Central memory CD8-positive, alpha-beta T cell (primary cell): ENCODE results near the gene CD151.

Source experiments
- ATAC-seq: fragments of 150-1000 bp; cut with Tn5 transposase; replicated peaks from 2 replicates; pipeline ENCODE4 v1.10.0; 2022; ENCODE audit warnings: mild to moderate bottlenecking, moderate FRiP score, moderate number of reproducible peaks; ENCODE audit not compliant: poor library complexity, severe bottlenecking; ENCODE audit errors: extremely low read depth
- DNase-seq, 2 donors: peaks; one replicate each; pipeline ENCODE4 v3.0.0; 2021; ENCODE audit warnings: low spot score in 2 of 2
- H3K27ac Mint-ChIP-seq: one replicate; pipeline ENCODE4 v1.8.0; 2022; ENCODE audit warnings: low read depth, mild to moderate bottlenecking, moderate library complexity, mixed read lengths
- H3K27me3 Mint-ChIP-seq: one replicate; pipeline ENCODE4 v1.8.0; 2022; ENCODE audit warnings: mixed read lengths
- H3K36me3 Mint-ChIP-seq: one replicate; pipeline ENCODE4 v1.8.0; 2022; ENCODE audit warnings: mild to moderate bottlenecking, moderate library complexity, mixed read lengths; ENCODE audit not compliant: insufficient read depth
- H3K4me1 Mint-ChIP-seq: one replicate; pipeline ENCODE4 v1.8.0; 2022; ENCODE audit warnings: mixed read lengths
- H3K4me3 Mint-ChIP-seq: one replicate; pipeline ENCODE4 v1.8.0; 2022; ENCODE audit warnings: mild to moderate bottlenecking, moderate library complexity, mixed read lengths
- H3K9me3 Mint-ChIP-seq: one replicate; pipeline ENCODE4 v1.8.0; 2022; ENCODE audit warnings: mixed read lengths

CD151 gene

GRCh38 chr11:801097-801780 is 31.5 kb upstream of the CD151 start:
- Mint-ChIP-seq H3K36me3 (peaks cover 8% of the 10 kb centered on the region), H3K4me3 (no peak overlapping the region), H3K9me3 (no peaks in the 10 kb centered on the region), H3K4me1 (peaks cover 10% of the 10 kb centered on the region), H3K27ac (no peak overlapping the region), H3K27me3 (no peaks in the 10 kb centered on the region)
- ATAC-seq = no peak
- no peak for DNase-seq

DNA sequence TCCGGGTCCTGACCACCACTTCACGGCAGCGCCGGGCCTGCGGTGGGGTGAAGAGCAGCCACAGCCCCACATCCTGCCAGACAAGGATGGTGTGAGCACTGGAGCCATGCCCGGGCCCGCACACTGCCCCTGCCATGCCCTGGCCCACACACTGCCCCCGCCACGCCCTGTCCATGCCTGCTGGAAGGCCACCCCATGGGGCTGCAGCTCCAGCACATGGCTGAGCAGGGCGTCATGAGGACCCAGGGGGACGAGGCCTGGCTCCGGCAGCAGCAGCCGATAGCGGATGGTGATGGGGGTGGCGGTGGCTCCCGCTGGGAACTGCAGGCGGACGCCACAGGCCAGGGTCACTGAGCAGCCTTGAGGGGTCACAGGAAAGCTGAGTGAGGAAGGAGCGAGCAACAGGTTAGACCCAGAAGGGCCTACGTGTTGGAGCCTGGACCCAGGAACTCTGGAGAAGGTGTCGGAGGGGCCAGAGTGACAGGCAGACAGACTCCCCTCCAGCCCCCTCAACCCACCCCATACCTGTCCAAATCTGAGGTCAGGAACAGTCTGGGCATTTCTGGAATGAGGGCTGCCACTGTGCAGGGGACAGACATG is 30.6 kb upstream of the CD151 start:
- no peak overlapping the region for H3K4me3 Mint-ChIP-seq
- ATAC-seq = no peak
- no peaks in the 10 kb centered on the region for H3K27me3 Mint-ChIP-seq
- peaks cover 9% of the 10 kb centered on the region for H3K36me3 Mint-ChIP-seq
- H3K4me1 Mint-ChIP-seq = peaks cover 4% of the 10 kb centered on the region
- H3K9me3 Mint-ChIP-seq = no peaks in the 10 kb centered on the region
- H3K27ac Mint-ChIP-seq = no peak overlapping the region
- DNase-seq = no peak

DNA sequence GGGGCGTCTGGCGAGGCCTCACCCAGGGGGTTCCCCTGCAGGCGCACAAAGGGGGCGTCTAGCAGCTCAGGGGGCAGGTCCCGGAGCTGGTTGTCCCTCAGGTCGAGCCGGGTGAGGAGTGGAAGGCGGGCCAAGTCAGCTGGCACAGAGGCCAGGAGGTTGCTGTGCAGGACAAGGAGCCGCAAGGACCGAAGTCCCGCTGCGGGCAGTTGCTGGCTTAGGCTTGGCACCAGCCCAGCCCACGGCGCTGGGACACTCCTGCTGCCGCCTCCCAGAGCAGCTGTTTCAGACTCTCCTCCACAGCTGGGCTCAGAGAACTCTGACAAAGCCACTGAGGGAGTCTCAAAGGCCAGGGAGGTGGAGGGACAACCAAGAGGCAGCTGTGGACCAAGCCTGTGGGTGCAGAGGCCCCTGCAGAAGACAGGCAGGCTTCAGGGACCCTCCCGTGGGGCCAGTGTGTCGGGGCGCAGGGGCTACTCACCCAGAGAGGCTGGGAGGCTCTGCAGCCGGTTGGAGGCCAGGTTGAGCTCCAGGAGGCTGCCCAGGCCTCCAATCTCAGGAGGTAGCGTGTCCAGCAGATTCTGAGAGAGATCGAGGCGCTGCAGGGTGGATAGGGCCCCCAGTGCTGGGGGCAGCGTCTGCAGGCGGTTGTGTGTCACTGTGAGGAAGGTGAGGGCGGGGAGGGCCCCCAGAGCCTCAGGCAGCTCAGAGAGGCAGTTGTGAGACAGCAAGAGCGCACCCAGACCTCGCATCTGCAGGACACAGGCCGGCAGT is 29.9 kb upstream of the CD151 start:
- Mint-ChIP-seq H3K4me1 (peaks cover 3% of the 10 kb centered on the region), H3K27me3 (no peaks in the 10 kb centered on the region), H3K36me3 (peaks cover 7% of the 10 kb centered on the region), H3K27ac (no peak overlapping the region), H3K9me3 (no peaks in the 10 kb centered on the region), H3K4me3 (peak overlapping the region; percentile 36)
- ATAC-seq = no peak
- no peak for DNase-seq

DNA sequence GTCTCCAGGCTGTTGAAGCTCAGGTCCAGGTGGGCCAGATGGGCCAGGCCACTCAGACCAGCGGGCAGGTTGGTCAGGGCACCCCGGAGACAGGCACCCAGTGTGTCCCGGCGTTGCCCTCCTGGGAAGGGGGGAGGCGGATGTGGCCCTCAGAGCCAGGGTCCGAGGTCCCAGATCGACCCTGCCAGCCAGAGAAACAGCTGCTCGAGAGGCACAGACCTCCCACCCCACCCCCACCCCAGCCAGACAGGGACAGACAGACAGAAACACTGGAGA is 29.3 kb upstream of the CD151 start:
- Mint-ChIP-seq H3K27ac (no peak overlapping the region), H3K4me3 (peak overlapping the region; percentile 76), H3K4me1 (peaks cover 7% of the 10 kb centered on the region), H3K9me3 (no peaks in the 10 kb centered on the region), H3K36me3 (peaks cover 7% of the 10 kb centered on the region), H3K27me3 (no peaks in the 10 kb centered on the region)
- no peak for DNase-seq
- ATAC-seq = no peak

DNA sequence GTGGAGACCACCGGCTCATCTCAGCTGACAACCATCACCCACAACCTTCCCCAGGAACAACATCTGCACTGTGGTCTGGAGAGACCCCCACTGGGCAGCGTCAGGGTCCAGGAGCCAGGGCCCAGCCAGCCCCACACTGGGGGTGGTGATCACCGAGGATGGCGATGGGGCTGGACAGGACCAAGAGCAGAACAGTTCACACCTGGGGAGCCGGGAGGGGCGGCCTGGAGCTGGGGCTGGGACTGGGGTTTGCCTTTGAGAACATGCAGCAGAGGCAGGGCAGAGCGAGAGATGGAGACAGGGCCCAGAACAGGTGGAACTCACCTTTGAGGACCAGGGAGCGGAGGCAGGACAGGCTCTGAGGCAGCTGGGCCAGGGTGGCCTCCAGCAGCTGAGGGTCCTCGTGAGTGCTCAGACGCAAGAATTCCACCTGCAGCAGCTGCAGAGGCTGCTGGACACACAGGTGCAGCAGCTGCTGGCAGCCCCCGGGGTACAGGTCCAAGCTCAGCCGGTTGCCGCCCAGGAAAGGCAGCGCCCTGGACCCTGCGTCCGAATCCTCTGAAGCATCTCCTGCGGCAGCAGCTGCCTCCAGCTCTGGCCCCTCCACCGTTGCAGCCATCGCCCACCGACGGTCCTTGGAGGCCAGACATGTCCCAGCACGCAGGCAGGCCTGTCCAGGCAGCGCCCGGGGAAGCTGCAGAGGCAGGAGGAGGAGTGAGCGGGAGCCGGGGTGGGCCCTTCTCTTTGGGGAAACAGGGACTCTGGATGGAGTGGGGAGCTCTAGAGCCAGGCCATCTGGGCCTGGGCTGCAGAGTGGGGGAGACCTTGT is 28.8 kb upstream of the CD151 start:
- H3K27me3 Mint-ChIP-seq = no peaks in the 10 kb centered on the region
- no peak for ATAC-seq
- H3K36me3 Mint-ChIP-seq = peaks cover 10% of the 10 kb centered on the region
- H3K4me3 Mint-ChIP-seq = peak overlapping the region; percentile 76
- H3K4me1 Mint-ChIP-seq = peaks cover 12% of the 10 kb centered on the region
- no peaks in the 10 kb centered on the region for H3K9me3 Mint-ChIP-seq
- no peak overlapping the region for H3K27ac Mint-ChIP-seq
- no peak for DNase-seq

DNA sequence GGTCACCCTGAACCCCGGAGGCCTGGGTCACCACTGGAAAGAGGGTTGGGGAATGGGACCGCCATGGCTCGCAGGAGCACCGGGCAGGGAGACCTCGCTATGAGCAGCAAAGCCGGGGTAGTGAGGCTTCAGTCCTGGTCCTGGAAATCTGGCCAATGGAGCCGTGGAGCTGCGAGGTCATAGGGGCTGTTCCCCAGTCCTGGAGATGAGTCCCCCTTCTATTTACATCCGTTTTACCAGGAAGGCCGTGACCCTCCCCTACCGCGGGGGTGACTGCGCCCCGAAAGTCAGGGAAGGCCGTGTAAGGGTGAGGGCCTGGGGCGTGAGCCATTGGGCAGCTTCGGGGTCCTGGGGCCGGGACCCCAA is 28.2 kb upstream of the CD151 start:
- ATAC-seq (no peak), DNase-seq (no peak)
- H3K4me1 Mint-ChIP-seq = peaks cover 14% of the 10 kb centered on the region
- H3K27me3 Mint-ChIP-seq = no peaks in the 10 kb centered on the region
- H3K4me3 Mint-ChIP-seq = peak overlapping the region; percentile 76
- no peaks in the 10 kb centered on the region for H3K9me3 Mint-ChIP-seq
- H3K36me3 Mint-ChIP-seq = peaks cover 16% of the 10 kb centered on the region
- H3K27ac Mint-ChIP-seq = no peak overlapping the region

GRCh38 chr11:808427-809286 is 24.1 kb upstream of the CD151 start:
- no peak for ATAC-seq
- peak overlapping the region; percentile 95 for H3K27ac Mint-ChIP-seq
- no peaks in the 10 kb centered on the region for H3K9me3 Mint-ChIP-seq
- peaks cover 46% of the 10 kb centered on the region for H3K36me3 Mint-ChIP-seq
- no peaks in the 10 kb centered on the region for H3K27me3 Mint-ChIP-seq
- H3K4me1 Mint-ChIP-seq = peaks cover 35% of the 10 kb centered on the region
- DNase-seq = no peak
- H3K4me3 Mint-ChIP-seq = peak overlapping the region; percentile 89

DNA sequence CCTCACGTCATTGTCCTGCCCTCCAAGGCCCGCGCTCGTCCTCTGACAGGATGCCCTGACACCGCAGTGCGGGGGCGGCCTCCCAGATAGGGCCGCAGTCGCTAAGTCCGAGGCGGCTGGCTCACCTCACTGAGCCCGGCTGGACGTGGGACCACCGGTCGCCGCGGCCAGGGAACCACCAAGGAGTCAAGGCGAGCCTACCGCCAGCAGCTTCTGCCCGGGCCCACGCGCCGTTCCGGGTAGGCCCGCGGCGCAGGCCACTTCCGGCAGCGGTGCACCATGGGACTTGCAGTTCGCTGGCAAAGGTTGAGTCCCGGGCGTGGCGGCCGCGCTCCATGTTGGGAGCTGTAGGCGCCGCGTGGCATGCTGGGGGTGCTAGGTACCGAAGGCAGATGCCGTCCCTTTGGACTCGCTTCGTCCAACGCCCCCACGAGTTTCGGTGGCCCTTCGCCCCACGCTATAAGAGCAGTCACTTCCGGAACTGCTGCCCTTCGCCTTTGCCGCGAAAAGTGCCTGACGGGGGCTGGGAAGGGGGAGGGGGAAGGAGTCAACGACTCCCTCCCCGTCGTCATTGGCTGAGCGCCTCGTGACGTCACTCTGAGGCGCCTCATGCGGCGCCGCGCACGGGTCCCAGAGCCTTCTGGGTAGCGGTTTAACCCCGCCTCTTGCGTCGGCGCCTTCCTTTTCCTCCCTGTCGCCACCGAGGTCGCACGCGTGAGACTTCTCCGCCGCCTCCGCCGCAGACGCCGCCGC is 23.3 kb upstream of the CD151 start, which contains the start of gene RPLP2:
Gene RPLP2, plus strand, starts transcription at position 681 of the 753 bp plus-strand sequence. CDS start 268 bp downstream, outside the sequence.
- no peaks in the 10 kb centered on the region for H3K27me3 Mint-ChIP-seq
- H3K4me3 Mint-ChIP-seq = peak within 1 kb of the TSS; percentile 89
- peak within 1 kb of the TSS; percentile 95 for H3K27ac Mint-ChIP-seq
- peaks cover 49% of the 10 kb centered on the region for H3K36me3 Mint-ChIP-seq
- ATAC-seq (peak; percentile 89), DNase-seq (peak; percentile 97)
- H3K4me1 Mint-ChIP-seq = peaks cover 35% of the 10 kb centered on the region
- H3K9me3 Mint-ChIP-seq = no peaks in the 10 kb centered on the region

- H3K4me1 Mint-ChIP-seq = peaks cover 35% of the 10 kb centered on the region
- DNase-seq = no peak
- H3K4me3 Mint-ChIP-seq = peak overlapping the region; percentile 89
- H3K36me3 Mint-ChIP-seq = peaks cover 50% of the 10 kb centered on the region
- H3K27me3 Mint-ChIP-seq = no peaks in the 10 kb centered on the region
- H3K27ac Mint-ChIP-seq = peak overlapping the region; percentile 95
- peak; percentile 20 for ATAC-seq
- no peaks in the 10 kb centered on the region for H3K9me3 Mint-ChIP-seq
Observed at GRCh38 chr11:810040-810567, 22.6 kb upstream of the CD151 start.

DNA sequence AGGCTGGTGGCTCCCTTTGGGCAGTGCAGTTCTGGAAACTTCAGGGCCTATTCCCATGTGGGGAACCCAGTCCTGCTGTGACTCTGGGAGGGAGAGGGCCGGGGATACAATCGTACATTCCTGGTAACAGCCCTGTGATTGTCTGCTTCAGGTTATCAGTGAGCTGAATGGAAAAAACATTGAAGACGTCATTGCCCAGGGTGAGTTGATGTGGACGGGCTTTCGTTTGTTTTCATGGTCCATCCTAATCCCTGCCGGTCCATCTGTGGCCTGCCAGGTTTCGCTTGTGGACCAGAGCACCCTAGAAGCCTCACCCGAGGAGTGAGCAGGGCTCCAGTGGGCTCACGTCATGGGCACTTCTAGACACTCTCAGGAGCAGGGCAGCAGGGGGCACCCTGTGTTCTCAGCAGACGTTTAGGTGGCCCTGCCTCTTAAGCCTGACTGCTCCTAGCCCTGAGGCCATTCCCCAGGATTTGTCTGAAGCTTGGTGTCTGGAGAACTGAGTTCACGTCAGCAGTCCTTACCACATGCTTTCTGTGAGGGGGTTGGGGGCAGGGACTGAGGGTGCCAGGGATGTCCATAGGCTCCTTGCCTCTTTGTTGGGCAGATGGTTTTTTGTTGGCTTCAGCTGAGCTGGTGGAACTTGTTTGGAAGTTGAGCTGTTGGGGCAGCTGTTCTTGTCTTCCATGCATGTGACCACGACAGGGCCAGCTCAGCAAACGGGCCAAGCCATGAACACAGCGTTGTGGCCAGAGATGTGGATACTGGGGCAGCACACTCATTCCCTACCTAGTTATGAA is 21.1 kb upstream of the CD151 start:
- DNase-seq (no peak), ATAC-seq (no peak)
- H3K9me3 Mint-ChIP-seq = no peaks in the 10 kb centered on the region
- peaks cover 35% of the 10 kb centered on the region for H3K4me1 Mint-ChIP-seq
- peaks cover 51% of the 10 kb centered on the region for H3K36me3 Mint-ChIP-seq
- peak overlapping the region; percentile 89 for H3K4me3 Mint-ChIP-seq
- H3K27ac Mint-ChIP-seq = peak overlapping the region; percentile 95
- no peaks in the 10 kb centered on the region for H3K27me3 Mint-ChIP-seq
